Activated CD4-positive, CD25-positive, alpha-beta regulatory T cell (primary cell): ENCODE measurements around the gene YWHAG.
"Not testable (repeated sequence)": the region's sequence is repeated elsewhere in the genome, so short reads cannot be mapped to it uniquely, and the experiment has no call there.

Source experiments
- DNase-seq, 4 experiments: peaks; one replicate each; lab custom pipeline; 2025; lab: John Stamatoyannopoulos, UW

YWHAG gene

GRCh38 chr7:76347710-76348109 is 11.1 kb downstream of the YWHAG start:
- no peak for DNase-seq

DNA sequence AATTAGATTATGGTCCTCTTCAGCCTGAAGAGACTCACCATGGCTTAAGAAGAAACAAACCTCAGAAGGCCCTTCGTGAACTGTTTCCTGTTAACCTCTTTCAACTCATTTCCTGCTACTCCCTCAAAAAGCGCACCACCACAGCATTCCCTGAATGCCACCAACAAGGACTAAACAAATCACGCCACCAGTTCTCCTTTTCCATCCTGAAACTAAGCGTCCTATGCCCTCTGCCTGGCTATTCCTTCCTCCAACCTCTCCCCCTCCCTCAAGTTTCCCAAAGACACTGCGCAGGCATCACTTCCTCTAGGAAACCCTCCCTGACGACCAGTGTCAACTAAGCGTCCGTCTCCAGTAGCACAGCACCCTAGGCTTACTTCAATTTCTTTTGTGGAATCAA is 12.0 kb downstream of the YWHAG start:
- DNase-seq, result no peak

DNA sequence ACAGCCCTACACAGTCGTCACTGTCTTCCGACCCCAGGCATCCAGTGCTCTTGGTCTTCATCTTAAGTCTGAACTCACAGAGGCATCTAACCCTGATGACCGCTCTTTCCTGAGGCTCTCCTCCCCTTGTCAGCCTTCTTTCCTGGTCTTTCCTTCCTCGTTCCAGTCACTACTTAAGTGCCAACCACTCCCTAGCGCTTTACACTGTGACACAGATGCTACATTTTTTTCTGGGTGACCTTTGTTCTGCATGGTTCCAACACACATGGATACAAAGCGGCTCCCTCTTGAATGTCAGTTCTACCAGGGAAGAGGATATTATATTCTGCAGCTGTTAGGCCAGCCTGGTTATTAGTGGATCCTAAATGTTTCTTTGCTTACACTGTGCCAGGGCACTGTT is 12.7 kb downstream of the YWHAG start:
- DNase-seq, result no peak

GRCh38 chr7:76343931-76344321 is 14.9 kb downstream of the YWHAG start:
- DNase-seq, result no peak

DNA sequence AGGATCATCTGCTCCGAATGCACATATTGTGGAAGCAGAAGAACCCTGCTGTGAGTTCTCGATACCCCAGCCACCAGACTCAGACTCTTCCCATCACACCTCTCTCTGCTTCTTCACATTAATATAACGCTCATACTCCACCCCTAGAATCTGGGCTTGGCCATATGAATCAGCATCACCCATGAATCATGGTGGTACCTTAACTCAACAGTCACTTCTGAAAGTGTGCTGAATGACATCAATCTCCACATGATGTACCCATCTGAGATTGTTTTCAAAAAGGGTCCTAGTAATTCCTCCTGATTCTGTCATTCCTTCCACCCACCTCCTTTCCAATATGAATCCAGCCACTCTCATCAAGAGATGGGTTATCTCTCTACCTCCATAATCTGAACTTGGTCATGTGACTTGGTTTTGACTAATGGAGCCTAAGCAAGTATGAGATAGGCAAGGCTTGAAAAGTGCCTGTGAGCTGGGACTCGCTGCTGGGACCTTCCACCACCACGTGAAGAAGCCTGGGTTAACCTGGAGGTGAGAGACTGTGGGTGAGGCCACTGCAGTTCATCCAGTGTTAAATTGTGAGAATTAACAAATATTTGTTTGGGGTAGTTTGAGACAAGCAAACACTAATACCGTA is 15.4 kb downstream of the YWHAG start:
- DNase-seq, result no peak

DNA sequence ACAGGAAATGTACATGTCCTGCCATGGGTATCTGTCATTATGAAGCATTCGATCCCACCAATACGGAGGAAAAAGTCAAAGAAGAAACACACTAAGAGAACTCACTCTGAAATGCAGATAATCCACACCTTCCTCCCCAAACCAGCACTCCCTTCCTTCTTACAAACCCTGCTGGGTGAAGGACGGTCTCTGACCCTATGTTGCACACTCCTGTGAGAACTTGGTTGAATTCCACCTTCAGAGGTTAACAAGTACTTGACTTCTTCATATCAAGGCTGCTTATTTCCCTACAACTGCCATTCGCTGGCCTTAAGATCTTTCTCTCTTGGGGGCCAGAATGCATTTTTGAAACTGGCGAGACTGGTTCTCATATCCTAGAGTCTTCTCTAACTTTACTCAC is 16.6 kb downstream of the YWHAG start:
- no peak for DNase-seq

DNA sequence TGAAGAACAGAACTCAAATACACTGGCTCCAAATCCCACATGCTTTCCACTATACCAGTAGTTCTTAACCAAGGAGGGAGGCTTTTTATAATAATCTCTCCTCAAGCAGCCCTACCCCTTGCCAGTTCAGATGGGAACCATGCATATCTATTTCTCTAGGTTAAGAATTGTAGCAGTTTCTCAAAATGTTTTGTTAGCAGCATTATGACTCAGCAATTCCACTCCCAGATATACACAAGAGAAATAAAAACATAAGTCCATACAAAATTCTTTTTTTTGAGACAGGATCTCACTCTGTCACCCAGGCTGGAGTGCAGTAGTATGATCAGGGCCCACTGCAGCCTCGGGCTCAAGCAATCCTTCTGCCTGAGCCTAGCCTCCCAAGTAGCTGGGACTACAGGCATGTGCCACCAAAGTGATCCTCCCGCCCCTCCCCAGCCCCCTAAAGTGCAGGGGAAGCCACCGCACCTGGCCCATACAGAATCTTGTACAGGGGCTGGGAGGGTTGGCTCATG is 18.1 kb downstream of the YWHAG start:
- no peak for DNase-seq

- DNase-seq, result no peak
These were observed 20.3 kb downstream of the YWHAG start for GRCh38 chr7:76338298-76339084.

- no peak for DNase-seq
These were observed 21.6 kb downstream of the YWHAG start for GRCh38 chr7:76337147-76337546.

GRCh38 chr7:76336094-76336493 is 22.7 kb downstream of the YWHAG start:
- no peak for DNase-seq

GRCh38 chr7:76335417-76335816 is 23.4 kb downstream of the YWHAG start:
- not testable (repeated sequence) for DNase-seq

DNA sequence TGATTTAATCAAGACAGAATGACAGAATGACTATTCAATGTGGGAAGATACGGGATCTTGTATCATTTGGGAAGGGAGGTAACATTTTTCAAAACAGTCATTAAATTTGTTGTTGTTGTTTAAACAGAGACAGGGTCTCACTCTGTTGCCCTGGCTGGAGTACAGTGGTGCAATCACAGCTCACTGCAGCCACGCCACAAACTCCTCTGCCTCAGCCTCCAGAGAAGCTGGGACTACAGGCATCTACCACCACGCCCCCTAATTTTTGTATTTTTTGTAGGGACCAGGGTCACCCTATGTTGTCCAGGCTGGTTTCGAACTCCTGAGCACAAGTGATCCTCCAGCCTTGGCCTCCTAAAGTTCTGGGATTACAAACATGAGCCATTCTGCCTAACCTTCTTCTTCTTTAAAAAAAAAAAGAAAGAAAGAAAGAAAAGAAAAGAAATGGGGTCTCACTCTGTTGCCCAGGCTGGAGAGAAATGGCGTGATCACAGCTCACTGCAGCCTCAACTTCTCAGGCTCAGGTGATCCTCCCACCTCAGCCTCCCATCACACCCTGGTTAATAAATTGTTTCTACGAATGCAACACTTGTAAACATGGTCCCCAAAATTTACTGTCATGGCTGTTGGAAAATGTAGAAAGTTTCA is 24.3 kb downstream of the YWHAG start:
- no peak for DNase-seq

DNA sequence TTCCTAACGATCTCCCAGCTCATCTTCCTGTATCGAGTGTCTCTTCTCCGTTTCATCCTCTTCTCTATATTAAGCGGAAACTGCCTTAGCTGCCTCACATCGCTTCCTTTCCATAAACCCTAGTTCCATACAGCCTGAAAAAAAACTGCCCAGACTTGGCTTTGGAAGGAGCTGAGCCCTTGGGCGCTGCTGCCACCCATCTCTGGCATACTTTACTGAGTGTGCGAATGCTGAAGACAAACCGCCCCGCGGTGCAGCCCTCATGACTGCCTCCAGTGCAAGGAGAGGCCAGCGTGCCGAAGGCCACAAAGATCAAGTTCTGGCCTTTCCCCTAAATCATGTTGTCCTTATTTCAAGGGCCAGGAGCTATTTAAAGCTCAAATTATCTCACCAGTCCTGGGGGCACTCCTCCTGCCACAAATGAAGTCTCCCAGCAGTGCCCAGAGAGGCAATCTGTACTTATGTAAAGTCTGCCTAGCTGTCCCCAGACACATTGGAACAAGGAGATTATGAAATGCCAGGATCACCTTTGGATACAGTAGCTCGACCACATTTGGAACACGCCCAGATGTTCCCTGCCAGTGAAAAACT is 25.2 kb downstream of the YWHAG start:
- DNase-seq, result no peak

- no peak for DNase-seq
These were observed 26.7 kb downstream of the YWHAG start for GRCh38 chr7:76332078-76332477.

DNA sequence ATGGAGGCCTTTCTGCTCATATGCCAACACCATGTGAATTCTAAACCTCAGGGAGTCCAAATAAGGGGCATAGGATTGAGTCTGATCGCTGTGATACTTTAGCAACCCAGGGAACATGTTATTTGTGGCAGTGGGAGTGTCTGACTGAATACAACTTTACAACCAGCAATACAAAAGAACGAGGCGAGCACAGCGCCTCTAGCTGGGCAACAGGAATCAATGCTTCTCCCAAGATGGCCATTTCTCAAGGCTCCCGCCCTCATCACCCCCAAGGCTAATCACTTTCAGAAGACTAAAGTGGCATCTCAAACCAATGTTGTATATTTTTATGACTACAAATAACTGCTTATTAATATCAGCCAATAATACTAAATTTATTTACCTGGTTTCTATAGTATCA is 28.1 kb downstream of the YWHAG start:
- no peak for DNase-seq

GRCh38 chr7:76330261-76330660 is 28.5 kb downstream of the YWHAG start:
- no peak for DNase-seq

DNA sequence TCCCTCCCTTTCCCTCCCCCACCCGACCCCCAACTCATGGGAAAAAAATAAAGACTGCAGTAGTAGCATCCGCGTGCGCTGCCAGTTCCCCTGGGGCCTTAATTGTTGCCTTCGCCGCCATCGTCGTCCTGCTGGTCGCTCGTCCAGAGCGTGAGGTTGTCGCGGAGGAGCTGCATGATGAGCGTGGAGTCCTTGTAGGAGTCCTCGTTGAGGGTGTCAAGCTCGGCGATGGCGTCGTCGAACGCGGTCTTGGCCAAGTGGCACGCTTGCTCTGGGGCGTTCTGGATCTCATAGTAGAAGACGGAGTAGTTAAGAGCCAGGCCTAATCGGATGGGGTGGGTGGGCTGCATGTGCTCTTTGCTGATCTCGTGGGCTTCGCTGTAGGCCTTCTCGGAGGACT is 29.3 kb downstream of the YWHAG start:
- no peak for DNase-seq

GRCh38 chr7:76328389-76328788 is 30.4 kb downstream of the YWHAG start:
- DNase-seq, result no peak

GRCh38 chr7:76327610-76328009 is 31.2 kb downstream of the YWHAG start:
- DNase-seq, result no peak

GRCh38 chr7:76326646-76327233 is 32.1 kb downstream of the YWHAG start:
- no peak for DNase-seq

DNA sequence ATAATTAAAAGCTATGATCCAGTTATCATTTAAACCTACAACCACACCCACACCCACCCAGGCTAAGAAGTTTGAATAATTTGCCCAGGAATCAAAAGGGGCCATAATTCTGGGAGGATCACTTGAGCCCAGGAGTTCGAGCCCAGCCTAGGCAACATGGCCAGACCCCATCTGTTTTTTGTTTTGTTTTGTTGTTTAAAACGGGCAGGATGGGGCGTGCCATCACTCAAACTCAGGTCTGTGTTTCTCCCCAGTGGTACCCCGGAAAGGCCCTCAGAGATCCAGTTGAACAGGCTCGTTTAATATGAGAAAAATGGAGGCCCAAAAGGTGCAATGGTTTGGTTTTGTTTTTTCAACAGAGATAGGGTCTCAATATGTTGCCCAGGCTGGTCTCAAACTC is 33.0 kb downstream of the YWHAG start:
- no peak for DNase-seq

- no peak for DNase-seq
These were observed 33.7 kb downstream of the YWHAG start for GRCh38 chr7:76325092-76325491.
